Uterus (tissue), 4 donors: ENCODE measurements around the gene SEC24D. TPM values are rescaled to one million over a fixed set of nuclear protein-coding genes. Genes with fewer than 3 reads are reported as not detected.

ENCODE experiments used
- DNase-seq, 2 donors: peaks; one replicate each; pipeline ENCODE4 v3.0.0-alpha.2; 2019 to 2020
- H3K27ac ChIP-seq, 2 donors: fragments of 200-600 bp; sonication (generic); 1 replicate in 1 of 2; 2 replicates in 1 of 2; pipeline ENCODE4 v1.5.1; 2016 to 2018
- H3K27me3 ChIP-seq, 2 donors: fragments of 200-600 bp; sonication (generic); one replicate each; pipeline ENCODE4 v1.5.1; 2018 to 2019; ENCODE audit warnings: control low read depth in 1 of 2
- H3K36me3 ChIP-seq, 2 donors: fragments of 200-600 bp; sonication (generic); one replicate each; pipeline ENCODE4 v1.5.1; 2019; ENCODE audit warnings: control low read depth in 1 of 2
- H3K4me1 ChIP-seq, 2 donors: fragments of 200-600 bp; sonication (generic); one replicate each; pipeline ENCODE4 v1.5.1; 2018 to 2019; ENCODE audit warnings: control low read depth in 1 of 2
- H3K4me3 ChIP-seq, 2 donors: fragments of 200-600 bp; sonication (generic); 1 replicate in 1 of 2; 2 replicates in 1 of 2; pipeline ENCODE4 v1.5.1; 2018 to 2019; ENCODE audit warnings: mild to moderate bottlenecking in 1 of 2
- H3K9me3 ChIP-seq, 2 donors: fragments of 200-600 bp; sonication (generic); one replicate each; pipeline ENCODE4 v1.5.1; 2019; ENCODE audit warnings: control low read depth in 1 of 2
- CTCF ChIP-seq, 4 experiments: fragments of 200-600 bp in 2 of 4; fragments of 450-650 bp in 2 of 4; sonication (generic) in 2 of 4; IDR thresholded peaks; one replicate each; pipeline ENCODE4 v1.5.1; 2016 to 2019; ENCODE audit warnings: antibody characterized with exemption in 4 of 4, mild to moderate bottlenecking in 2 of 4, moderate library complexity in 1 of 4
- POLR2A ChIP-seq, 2 donors: fragments of 450-650 bp; IDR thresholded peaks; one replicate each; pipeline ENCODE4 v1.6.1; 2016; ENCODE audit warnings: antibody characterized with exemption in 2 of 2, mild to moderate bottlenecking in 1 of 2, moderate library complexity in 1 of 2
- intact Hi-C: fragments of 100-400 bp; cut with DNase I; formaldehyde crosslinking; loops from one replicate; pipeline ENCODE4 v1.15.1; 2023; ENCODE audit warnings: low total_unique reads
- total RNA-seq, 4 donors: library from RNA; depleted of rRNA in 3 of 4; stranded (reverse); fragments of >200 nt in 3 of 4; gene quantifications; one replicate each; pipeline versions ENCODE4 v1.1.0 to v1.2.4, GENCODE V29; 2014 to 2023
- donor health status: DM: yes; HTN: yes; CAD: no.

SEC24D gene
- total RNA-seq, 4 donors from 2014 or later: 26.1 to 107 (median 61.0) TPM

- no peak for TF ChIP-seq POLR2A (IDR thresholded peaks at IDR 0.05)
- TF ChIP-seq CTCF (IDR thresholded peaks at IDR 0.05): no peak
Observed at GRCh38 chr4:118845552-118846050, 9.7 kb upstream of the SEC24D start.

GRCh38 chr4:118843237-118843636, 7.3 kb upstream of the SEC24D start:
- intact Hi-C loops: no loop called here
- DNase-seq: no peak

More at GRCh38 chr4:118845552-118846050, 9.7 kb upstream of the SEC24D start:
- Histone ChIP-seq H3K9me3 (no peaks in the 10 kb centered on the region), H3K4me3 (no peak overlapping the region), H3K27me3 (no peaks in the 10 kb centered on the region), H3K4me1 (no peaks in the 10 kb centered on the region), H3K36me3 (no peaks in the 10 kb centered on the region), H3K27ac (no peak overlapping the region)
- no peak for DNase-seq
- intact Hi-C loops: no loop called here

GRCh38 chr4:118842055-118842454, 6.1 kb upstream of the SEC24D start:
- Histone ChIP-seq H3K4me3 (no peak overlapping the region), H3K4me1 (no peaks in the 10 kb centered on the region), H3K27me3 (no peaks in the 10 kb centered on the region), H3K27ac (no peak overlapping the region), H3K36me3 (no peaks in the 10 kb centered on the region), H3K9me3 (no peaks in the 10 kb centered on the region)
- TF ChIP-seq POLR2A (IDR thresholded peaks at IDR 0.05): no peak
- TF ChIP-seq CTCF (IDR thresholded peaks at IDR 0.05): no peak
- DNase-seq: no peak
- intact Hi-C loops: no loop called here

More at GRCh38 chr4:118843237-118843636, 7.3 kb upstream of the SEC24D start:
- no peaks in the 10 kb centered on the region for H3K36me3 ChIP-seq
- no peaks in the 10 kb centered on the region for H3K27me3 ChIP-seq
- H3K9me3 ChIP-seq: no peaks in the 10 kb centered on the region
- no peak overlapping the region for H3K4me3 ChIP-seq
- H3K4me1 ChIP-seq: no peaks in the 10 kb centered on the region
- TF ChIP-seq CTCF (IDR thresholded peaks at IDR 0.05): no peak
- TF ChIP-seq POLR2A (IDR thresholded peaks at IDR 0.05): no peak
- no peak overlapping the region for H3K27ac ChIP-seq

GRCh38 chr4:118839221-118839927, 3.4 kb upstream of the SEC24D start:
- Histone ChIP-seq H3K9me3 (no peaks in the 10 kb centered on the region), H3K36me3 (no peaks in the 10 kb centered on the region), H3K27ac (no peak overlapping the region), H3K4me1 (no peaks in the 10 kb centered on the region), H3K27me3 (no peaks in the 10 kb centered on the region), H3K4me3 (no peak overlapping the region)
- TF ChIP-seq CTCF (IDR thresholded peaks at IDR 0.05): no peak
- TF ChIP-seq POLR2A (IDR thresholded peaks at IDR 0.05): no peak
- intact Hi-C loops: no loop called here
- no peak for DNase-seq

- Histone ChIP-seq H3K27me3 (no peaks in the 10 kb centered on the region), H3K27ac (no peak overlapping the region), H3K4me1 (peaks cover 0 to 2% of the 10 kb centered on the region in 2 donors), H3K36me3 (no peaks in the 10 kb centered on the region), H3K4me3 (no peak overlapping the region), H3K9me3 (no peaks in the 10 kb centered on the region)
- DNase-seq: no peak
- TF ChIP-seq POLR2A (IDR thresholded peaks at IDR 0.05): no peak
- TF ChIP-seq CTCF (IDR thresholded peaks at IDR 0.05): no peak
- intact Hi-C loops: no loop called here
Observed at GRCh38 chr4:118837121-118837507, 1.2 kb upstream of the SEC24D start.
